Activated naive CD4-positive, alpha-beta T cell treated with anti-CD3 and anti-CD28 coated beads, Interleukin-2, amount 50 U/mL, for 24 hours (primary cell): Measurements from ENCODE around the gene CACNA1B.
"Not testable (repeated sequence)": the region's sequence is repeated elsewhere in the genome, so short reads cannot be mapped to it uniquely, and the experiment has no call there.

Source experiments
- H3K27ac Mint-ChIP-seq: one replicate; pipeline ENCODE4 v1.8.0; 2021; ENCODE audit warnings: mild to moderate bottlenecking, mixed read lengths
- H3K27me3 Mint-ChIP-seq: one replicate; pipeline ENCODE4 v1.8.0; 2021; ENCODE audit warnings: mixed read lengths
- H3K36me3 Mint-ChIP-seq: one replicate; pipeline ENCODE4 v1.8.0; 2021; ENCODE audit warnings: mixed read lengths
- H3K4me1 Mint-ChIP-seq: one replicate; pipeline ENCODE4 v1.8.0; 2021; ENCODE audit warnings: mixed read lengths
- H3K4me3 Mint-ChIP-seq: one replicate; pipeline ENCODE4 v1.8.0; 2021; ENCODE audit warnings: mild to moderate bottlenecking, mixed read lengths
- H3K9me3 Mint-ChIP-seq: one replicate; pipeline ENCODE4 v1.8.0; 2021; ENCODE audit warnings: mixed read lengths

The CACNA1B gene

DNA sequence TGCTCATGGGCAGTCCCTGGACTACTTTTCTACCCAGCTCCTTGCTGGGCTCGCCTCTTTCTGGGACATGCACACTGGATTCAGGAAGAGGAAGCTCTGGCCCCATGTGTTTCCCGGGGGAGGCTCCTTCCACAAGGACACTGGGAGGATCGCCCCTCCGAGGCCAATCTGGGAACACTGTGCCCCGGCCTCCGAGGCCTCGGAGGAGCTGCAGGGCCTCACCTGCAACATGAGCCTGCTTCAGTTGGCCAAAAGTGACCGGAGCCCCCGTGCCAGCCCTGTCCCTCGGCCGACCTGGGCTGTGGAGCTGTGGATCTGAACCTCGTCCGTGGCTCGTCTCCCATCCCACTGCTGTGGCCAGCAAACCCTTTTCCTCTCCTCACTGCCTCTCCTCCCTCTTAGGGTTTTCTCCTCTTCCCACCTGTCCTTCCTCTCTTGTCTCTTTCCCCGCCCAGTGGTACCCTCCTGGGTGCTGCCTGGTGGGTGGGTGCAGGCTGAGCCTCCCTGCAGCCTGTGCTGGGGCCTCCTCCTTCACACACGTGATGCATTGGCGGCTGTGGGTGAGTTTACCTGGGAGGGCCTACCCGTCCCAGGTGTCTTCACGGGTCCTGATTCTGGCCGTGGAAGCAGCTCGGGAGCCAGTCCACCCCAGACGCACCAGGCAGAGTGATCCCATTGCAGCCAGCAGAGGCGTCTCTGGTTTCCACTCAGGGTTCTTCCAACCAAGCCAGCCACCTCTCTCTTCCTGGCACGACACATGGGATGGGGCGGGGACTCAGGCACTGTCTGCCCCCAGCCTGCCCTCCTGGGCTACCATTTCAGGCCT lies 241.8 kb downstream of the CACNA1B start:
- Mint-ChIP-seq H3K27ac (no peak overlapping the region), H3K9me3 (no peaks in the 10 kb centered on the region), H3K27me3 (peaks cover 2% of the 10 kb centered on the region), H3K4me1 (no peaks in the 10 kb centered on the region), H3K36me3 (no peaks in the 10 kb centered on the region), H3K4me3 (no peak overlapping the region)

DNA sequence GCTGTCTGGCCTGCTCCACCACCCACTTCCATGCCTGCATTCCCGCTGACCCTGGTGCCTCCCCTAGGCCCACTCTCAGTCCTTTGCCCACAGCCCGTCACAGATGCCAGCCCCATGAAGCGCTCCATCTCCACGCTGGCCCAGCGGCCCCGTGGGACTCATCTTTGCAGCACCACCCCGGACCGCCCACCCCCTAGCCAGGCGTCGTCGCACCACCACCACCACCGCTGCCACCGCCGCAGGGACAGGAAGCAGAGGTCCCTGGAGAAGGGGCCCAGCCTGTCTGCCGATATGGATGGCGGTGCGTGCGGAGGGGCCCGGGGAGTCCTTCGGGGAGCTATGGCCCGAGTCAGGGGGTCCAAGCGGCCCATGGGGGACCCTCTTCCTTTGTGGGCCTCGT lies 242.5 kb downstream of the CACNA1B start:
- no peaks in the 10 kb centered on the region for H3K4me1 Mint-ChIP-seq
- no peak overlapping the region for H3K27ac Mint-ChIP-seq
- H3K9me3 Mint-ChIP-seq = no peaks in the 10 kb centered on the region
- peaks cover 2% of the 10 kb centered on the region for H3K27me3 Mint-ChIP-seq
- no peak overlapping the region for H3K4me3 Mint-ChIP-seq
- no peaks in the 10 kb centered on the region for H3K36me3 Mint-ChIP-seq

DNA sequence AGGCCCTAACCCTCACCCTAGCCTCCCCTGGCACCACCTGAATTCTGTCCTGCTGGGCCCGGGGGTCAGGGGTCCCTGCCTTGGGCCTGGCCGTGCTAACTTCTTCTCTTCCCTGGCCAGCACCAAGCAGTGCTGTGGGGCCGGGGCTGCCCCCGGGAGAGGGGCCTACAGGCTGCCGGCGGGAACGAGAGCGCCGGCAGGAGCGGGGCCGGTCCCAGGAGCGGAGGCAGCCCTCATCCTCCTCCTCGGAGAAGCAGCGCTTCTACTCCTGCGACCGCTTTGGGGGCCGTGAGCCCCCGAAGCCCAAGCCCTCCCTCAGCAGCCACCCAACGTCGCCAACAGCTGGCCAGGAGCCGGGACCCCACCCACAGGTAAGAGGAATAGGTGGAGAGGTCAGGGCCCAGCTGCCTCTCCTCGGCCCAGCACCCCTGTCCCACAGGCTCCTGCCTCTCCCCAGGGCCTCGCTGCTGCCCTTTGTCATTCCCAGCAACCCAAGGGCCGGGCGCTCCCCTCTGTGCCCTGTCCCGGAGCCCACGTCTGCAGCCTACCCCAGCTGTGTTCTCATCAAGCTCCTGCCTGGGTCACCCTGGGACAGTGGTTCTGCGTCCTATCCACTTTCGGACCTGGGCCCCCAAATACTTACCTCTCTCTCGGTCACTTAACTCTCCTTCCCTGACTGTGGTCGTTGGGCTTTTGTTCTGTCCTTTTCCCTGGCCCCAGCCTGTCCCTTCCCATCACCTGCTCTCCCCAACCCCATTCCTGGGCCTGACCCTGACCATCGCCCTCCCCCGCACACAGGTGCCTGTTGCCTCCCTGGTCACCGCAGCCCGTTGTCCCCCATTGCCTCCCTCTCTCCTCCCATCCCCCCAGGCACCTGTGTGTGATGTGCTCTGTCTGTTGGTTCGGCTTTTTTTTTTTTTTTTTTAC lies 243.2 kb downstream of the CACNA1B start:
- Mint-ChIP-seq H3K4me3 (no peak overlapping the region), H3K27me3 (peaks cover 2% of the 10 kb centered on the region), H3K9me3 (no peaks in the 10 kb centered on the region), H3K27ac (no peak overlapping the region), H3K36me3 (no peaks in the 10 kb centered on the region), H3K4me1 (no peaks in the 10 kb centered on the region)

DNA sequence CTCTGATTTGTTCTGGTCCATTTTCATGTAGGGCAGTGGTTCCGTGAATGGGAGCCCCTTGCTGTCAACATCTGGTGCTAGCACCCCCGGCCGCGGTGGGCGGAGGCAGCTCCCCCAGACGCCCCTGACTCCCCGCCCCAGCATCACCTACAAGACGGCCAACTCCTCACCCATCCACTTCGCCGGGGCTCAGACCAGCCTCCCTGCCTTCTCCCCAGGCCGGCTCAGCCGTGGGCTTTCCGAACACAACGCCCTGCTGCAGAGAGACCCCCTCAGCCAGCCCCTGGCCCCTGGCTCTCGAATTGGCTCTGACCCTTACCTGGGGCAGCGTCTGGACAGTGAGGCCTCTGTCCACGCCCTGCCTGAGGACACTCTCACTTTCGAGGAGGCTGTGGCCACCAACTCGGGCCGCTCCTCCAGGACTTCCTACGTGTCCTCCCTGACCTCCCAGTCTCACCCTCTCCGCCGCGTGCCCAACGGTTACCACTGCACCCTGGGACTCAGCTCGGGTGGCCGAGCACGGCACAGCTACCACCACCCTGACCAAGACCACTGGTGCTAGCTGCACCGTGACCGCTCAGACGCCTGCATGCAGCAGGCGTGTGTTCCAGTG lies 244.0 kb downstream of the CACNA1B start:
- Mint-ChIP-seq H3K4me3 (no peak overlapping the region), H3K27me3 (peaks cover 2% of the 10 kb centered on the region), H3K4me1 (no peaks in the 10 kb centered on the region), H3K27ac (peak overlapping the region; percentile 21), H3K9me3 (no peaks in the 10 kb centered on the region), H3K36me3 (no peaks in the 10 kb centered on the region)

DNA sequence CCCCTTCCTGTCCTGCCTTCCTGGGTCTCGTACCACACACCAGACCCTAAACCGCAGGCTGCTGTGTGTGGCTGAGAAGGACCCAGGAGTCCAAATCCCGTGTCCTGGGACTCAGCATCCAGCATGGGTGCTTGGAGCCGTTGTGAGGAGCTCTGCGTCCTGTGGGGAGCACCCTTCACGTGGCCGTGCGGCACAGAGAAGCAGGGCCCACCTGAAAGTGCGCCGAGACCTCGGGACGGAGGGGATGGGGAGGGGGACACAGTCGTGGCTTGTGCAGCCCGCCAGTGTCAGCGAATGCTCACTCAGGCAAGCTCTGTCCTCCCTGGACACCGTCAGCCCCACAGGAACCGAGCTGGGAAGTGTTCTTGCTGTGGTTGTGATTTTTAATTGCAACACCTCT lies 244.6 kb downstream of the CACNA1B start:
- no peak overlapping the region for H3K4me3 Mint-ChIP-seq
- H3K27ac Mint-ChIP-seq = no peak overlapping the region
- H3K4me1 Mint-ChIP-seq = no peaks in the 10 kb centered on the region
- no peaks in the 10 kb centered on the region for H3K36me3 Mint-ChIP-seq
- H3K27me3 Mint-ChIP-seq = peaks cover 2% of the 10 kb centered on the region
- H3K9me3 Mint-ChIP-seq = no peaks in the 10 kb centered on the region

DNA sequence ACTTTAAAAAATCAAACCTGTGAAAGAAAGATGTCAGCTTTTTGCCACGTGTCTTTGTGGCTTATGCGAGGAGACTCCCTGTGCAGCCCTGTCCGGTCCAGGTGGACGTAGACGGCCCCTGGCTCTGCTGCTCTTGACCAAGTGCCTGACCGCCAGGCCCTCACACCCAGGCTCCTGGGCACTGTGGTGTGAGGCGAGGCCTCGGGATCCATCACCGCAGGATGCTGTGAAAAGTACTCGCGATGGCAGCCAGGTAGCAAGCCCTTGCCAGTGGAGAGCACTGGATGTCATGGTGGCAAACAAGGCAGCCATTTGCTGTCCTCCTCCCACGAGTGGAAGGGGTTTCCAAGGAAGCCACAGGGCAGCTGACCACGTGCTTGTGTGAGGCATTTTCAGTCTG lies 245.1 kb downstream of the CACNA1B start:
- Mint-ChIP-seq H3K36me3 (no peaks in the 10 kb centered on the region), H3K9me3 (no peaks in the 10 kb centered on the region), H3K4me1 (no peaks in the 10 kb centered on the region), H3K27ac (no peak overlapping the region), H3K4me3 (no peak overlapping the region), H3K27me3 (peaks cover 1% of the 10 kb centered on the region)

DNA sequence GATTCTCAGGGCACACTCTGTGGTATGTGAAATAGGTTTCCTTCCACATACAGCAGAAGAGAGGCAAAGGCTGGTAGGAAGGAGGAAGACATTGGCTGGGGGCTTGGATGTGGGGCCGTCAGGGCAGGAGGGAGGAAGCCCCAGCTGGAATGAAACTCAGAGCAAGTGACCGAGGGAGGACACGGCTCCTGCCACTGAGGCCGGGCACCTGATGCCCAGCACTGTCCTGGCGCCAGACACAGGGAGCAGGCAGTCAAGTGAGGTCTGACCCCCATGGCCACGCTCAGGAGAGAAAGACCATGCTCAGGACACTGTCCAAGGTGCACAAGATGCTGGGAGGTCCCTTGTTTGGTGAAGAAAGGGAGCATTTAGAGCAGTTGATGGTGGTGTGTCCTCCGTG lies 245.5 kb downstream of the CACNA1B start:
- Mint-ChIP-seq H3K4me1 (no peaks in the 10 kb centered on the region), H3K27ac (no peak overlapping the region), H3K27me3 (no peaks in the 10 kb centered on the region), H3K36me3 (no peaks in the 10 kb centered on the region), H3K4me3 (no peak overlapping the region), H3K9me3 (no peaks in the 10 kb centered on the region)

DNA sequence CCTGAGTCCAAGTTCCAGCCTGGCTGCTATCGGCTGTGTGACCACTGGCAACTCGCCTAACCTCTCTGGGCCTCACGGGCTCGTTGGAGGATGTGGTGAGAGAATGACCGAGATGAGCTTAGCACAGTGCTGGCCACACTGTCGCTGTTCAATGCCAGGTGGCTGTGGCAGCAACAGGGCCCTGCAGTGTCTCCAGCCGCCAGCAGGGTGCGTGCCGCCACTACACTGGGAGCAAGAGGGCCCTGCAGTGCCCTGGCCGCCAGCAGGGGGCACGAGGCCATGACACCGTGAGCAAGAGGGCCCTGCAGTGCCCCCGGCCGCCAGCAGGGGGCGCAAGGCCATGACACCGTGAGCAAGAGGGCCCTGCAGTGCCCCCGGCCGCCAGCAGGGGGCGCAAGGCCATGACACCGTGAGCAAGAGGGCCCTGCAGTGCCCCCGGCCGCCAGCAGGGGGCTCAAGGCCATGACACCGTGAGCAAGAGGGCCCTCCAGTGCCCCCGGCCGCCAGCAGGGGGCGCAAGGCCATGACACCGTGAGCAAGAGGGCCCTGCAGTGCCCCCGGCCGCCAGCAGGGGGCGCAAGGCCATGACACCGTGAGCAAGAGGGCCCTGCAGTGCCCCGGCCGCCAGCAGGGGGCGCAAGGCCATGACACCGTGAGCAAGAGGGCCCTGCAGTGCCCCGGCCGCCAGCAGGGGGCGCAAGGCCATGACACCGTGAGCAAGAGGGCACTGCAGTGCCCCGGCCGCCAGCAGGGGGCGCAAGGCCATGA lies 248.7 kb downstream of the CACNA1B start:
- not testable (repeated sequence) for H3K9me3 Mint-ChIP-seq, H3K36me3 Mint-ChIP-seq, H3K27ac Mint-ChIP-seq, H3K4me1 Mint-ChIP-seq, H3K27me3 Mint-ChIP-seq, H3K4me3 Mint-ChIP-seq

DNA sequence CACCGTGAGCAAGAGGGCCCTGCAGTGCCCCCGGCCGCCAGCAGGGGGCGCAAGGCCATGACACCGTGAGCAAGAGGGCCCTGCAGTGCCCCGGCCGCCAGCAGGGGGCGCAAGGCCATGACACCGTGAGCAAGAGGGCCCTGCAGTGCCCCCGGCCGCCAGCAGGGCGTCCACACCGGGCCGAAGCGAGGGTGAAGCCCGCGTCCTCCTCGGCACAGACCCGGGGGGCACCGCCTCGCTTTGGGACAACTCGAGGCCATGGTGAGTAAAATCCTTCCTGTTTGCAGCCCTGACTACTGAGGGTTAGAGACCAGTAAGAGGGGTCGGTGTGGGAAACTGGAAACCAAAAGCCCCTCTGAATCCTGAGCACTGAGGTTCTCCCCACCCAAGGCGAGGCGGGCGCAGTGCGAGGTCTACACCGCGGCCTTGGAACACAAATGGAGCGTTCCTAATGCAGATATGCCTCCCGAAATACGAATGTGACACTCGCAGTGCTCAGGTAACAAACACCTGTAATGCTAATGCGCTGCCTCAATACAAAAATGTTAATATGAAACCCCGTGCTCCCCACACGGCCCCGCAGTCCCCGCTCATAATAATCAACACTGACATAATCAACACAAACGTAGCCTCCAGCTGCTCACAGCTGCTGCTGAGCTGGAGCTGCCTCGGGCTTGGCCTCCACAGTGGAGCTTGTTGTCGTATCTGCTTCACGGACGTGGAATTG lies 249.4 kb downstream of the CACNA1B start:
- not testable (repeated sequence) for H3K27ac Mint-ChIP-seq, H3K4me1 Mint-ChIP-seq, H3K36me3 Mint-ChIP-seq, H3K9me3 Mint-ChIP-seq, H3K4me3 Mint-ChIP-seq, H3K27me3 Mint-ChIP-seq

DNA sequence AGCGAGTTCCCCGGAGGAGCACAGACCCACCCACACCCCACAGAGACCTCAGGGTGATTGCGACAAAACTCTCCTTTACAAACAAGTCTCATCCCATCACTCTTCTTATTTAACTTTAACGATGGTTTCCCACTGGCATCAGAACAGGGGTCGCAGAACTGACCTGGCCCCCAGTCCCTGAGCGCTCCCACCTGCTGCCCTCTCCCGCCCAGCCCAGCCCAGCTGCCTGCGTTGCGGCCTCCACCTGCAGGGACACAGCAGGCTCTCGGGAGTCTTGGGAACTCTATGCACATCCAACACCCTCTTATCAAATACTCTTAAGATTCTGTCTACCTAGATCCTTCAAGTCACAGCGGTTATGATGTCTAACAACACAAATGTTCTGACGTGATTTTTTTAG lies 250.4 kb downstream of the CACNA1B start:
- H3K27me3 Mint-ChIP-seq, H3K36me3 Mint-ChIP-seq, H3K9me3 Mint-ChIP-seq, H3K4me3 Mint-ChIP-seq, H3K4me1 Mint-ChIP-seq, H3K27ac Mint-ChIP-seq: not testable (repeated sequence)

DNA sequence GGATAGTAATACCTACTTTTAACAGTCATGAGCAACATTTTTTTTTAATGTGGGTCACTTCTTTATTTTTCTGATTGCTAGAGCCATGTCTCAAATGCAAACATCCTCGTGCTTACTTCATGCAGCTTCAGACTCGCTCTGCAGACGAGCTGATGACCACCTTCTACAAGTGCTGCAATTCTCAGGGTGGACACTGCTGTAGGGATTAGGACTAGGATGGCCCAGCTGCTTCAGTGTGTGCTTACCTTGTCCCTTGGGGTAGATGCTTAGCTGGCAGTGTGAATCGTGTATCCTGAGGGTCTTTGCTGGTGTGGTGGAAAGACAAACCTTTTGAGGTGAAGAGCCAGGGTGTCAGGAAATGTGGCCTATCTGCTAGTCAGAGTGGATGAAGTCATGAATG lies 251.7 kb downstream of the CACNA1B start:
- H3K9me3 Mint-ChIP-seq, H3K4me3 Mint-ChIP-seq, H3K27me3 Mint-ChIP-seq, H3K4me1 Mint-ChIP-seq, H3K36me3 Mint-ChIP-seq: not testable (repeated sequence)
- peak overlapping the region; percentile 41 for H3K27ac Mint-ChIP-seq

DNA sequence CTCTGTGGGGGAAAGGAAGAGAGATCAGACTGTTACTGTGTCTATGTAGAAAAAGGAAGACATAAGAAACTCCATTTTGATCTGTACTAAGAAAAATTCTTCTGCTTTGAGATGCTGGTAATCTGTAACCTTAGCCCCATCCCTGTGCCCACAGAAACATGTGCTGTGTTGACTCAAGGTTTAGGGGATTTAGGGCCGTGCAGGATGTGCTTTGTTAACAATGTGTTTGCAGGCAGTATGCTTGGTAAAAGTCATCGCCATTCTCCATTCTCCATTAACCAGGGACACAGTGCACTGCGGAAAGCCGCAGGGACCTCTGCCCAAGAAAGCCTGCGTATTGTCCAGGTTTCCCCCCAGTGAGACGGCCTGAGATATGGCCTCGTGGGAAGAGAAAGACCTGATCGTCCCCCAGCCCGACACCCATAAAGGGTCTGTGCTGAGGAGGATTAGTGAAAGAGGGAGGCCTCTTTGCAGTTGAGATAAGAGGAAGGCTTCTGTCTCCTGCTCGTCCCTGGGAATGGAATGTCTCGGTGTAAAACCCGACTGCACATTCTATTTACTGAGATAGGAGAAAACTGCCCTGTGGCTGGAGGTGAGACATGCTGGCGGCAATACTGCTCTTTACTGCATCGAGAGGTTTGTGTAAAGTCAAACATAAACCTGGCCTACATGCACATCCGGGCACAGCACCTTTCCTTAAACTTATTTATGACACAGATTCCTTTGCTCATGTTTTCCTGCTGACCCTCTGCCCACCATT lies 255.5 kb downstream of the CACNA1B start:
- not testable (repeated sequence) for H3K4me3 Mint-ChIP-seq, H3K27ac Mint-ChIP-seq, H3K4me1 Mint-ChIP-seq, H3K36me3 Mint-ChIP-seq, H3K27me3 Mint-ChIP-seq, H3K9me3 Mint-ChIP-seq

DNA sequence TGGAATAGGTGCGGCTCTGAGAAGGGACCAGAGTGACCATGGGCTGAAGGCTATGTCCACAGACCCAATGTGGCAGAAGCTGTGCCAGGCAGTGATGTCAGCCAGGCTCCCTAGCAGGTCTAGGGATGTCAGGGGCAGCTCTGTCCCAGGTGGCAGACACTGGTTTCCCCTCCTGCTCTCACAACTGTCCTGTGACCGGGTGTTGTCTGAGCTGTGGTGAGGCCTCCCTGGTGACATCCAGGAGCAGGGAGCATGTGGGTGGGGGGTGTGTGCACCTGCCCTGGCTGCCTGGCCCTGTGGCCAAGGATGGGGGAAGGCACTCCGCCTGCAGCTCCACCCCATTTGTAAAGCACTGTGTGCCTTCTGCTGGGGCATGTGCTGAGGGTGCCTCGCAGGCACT lies 257.0 kb downstream of the CACNA1B start:
- not testable (repeated sequence) for H3K27me3 Mint-ChIP-seq, H3K9me3 Mint-ChIP-seq, H3K27ac Mint-ChIP-seq, H3K4me1 Mint-ChIP-seq, H3K4me3 Mint-ChIP-seq, H3K36me3 Mint-ChIP-seq

DNA sequence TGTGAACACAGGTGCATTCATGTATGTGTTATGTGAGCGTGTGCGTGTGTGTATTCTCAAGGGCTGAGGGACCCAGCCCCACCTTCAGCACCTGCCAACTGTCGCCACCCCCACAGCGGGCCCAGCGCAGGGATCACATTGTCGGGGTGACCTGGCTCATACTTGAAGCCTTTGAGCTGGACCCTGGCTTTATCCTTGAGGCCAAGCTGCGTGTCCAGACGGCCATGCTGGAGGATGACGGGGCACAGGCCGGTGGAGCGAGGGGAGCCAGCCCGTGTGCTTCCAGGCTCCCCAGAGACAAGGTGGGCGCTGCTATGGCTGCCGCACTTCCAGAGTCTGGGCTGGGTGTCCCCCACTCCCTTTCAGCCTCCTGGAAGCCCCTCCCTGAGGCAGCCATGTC lies 261.5 kb downstream of the CACNA1B start:
- not testable (repeated sequence) for H3K9me3 Mint-ChIP-seq, H3K27me3 Mint-ChIP-seq, H3K4me3 Mint-ChIP-seq, H3K27ac Mint-ChIP-seq, H3K4me1 Mint-ChIP-seq, H3K36me3 Mint-ChIP-seq
